GM10266 (cell line): ENCODE results near the gene SF3B2.
"Not testable (repeated sequence)": the region's sequence is repeated elsewhere in the genome, so short reads cannot be mapped to it uniquely, and the experiment has no call there.

ENCODE experiments used
- DNase-seq: peaks from one replicate; pipeline ENCODE4 v3.0.0; 2012; ENCODE audit errors: extremely low spot score
- CTCF ChIP-seq: IDR thresholded peaks from 2 replicates; pipeline ENCODE4 v1.5.1; 2012; ENCODE audit warnings: mild to moderate bottlenecking, low read depth; ENCODE audit not compliant: control insufficient read depth, insufficient read depth; ENCODE audit errors: missing control alignments

The SF3B2 gene

DNA sequence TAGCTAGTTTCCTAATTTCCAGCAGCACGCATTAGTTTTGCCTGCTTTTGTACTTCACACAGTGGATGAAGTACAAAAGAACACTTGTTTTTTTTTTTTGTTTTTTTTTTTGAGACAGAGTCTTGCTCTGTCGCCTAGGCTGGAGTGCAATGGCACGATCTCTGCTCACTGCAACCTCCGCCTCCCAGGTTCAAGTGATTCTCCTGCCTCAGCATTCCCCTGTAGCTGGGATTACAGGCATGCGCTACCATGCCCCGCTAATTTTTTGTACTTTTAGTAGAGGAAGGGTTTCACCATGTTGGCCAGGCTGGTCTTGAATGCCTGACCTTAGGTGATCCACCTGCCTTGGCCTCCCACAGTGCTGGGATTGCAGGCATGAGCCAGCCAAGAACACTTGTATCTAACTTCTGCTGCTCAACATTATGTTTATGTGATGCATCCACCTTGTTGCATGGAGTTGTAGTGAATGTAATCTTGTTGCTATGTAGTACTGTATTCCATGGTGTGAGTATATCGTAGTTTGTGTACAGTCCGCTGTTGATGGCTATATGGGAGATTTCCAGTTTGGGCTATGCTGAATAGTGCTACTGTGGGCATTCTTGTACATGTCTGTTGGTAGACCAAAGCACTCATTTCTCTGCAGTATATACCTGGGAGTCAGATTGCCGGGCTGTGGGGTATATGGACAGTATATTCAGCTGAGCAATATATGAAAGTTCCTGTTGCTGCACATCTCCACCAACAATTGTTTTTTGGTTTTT lies 35.2 kb downstream of the SF3B2 start:
- TF ChIP-seq CTCF = no peak
- no peak for DNase-seq

- no peak for TF ChIP-seq CTCF
- DNase-seq = no peak
Measured at GRCh38 chr11:66089067-66089466, 36.9 kb downstream of the SF3B2 start.

DNA sequence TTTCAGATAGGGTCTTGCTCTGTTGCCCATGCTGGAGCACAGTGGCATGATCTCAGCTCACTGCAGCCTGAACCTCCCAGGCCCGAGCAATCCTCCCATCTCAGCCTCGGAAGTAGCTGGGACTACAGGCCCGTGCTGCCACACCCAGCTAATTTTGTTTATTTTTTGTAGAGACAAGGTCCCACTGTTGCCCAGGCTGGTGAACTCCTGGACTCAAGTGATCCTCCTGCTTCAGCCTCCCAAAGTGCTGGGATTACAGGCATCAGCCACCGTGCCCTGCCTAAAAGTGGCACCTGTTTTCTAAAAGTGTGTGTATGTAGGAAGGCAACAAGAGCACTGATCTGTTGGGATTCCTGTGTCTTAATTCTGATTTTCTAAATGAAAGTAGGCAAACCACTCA lies 38.1 kb downstream of the SF3B2 start:
- DNase-seq = no peak
- TF ChIP-seq CTCF = no peak

GRCh38 chr11:66092125-66092524 lies 40.0 kb downstream of the SF3B2 start:
- not testable (repeated sequence) for DNase-seq

- not testable (repeated sequence) for DNase-seq
Measured at GRCh38 chr11:66099746-66100145, 47.6 kb downstream of the SF3B2 start.

- peak; percentile 53 for DNase-seq
- no peak for TF ChIP-seq CTCF
Measured at GRCh38 chr11:66100272-66101065, 48.3 kb downstream of the SF3B2 start.

GRCh38 chr11:66101066-66101464 lies 48.9 kb downstream of the SF3B2 start:
- no peak for DNase-seq

More at GRCh38 chr11:66101066-66101464, 48.9 kb downstream of the SF3B2 start:
- TF ChIP-seq CTCF = no peak
